ENCODE measurements around the gene TPRG1. TPM values are rescaled to one million over a fixed set of nuclear protein-coding genes. Genes with fewer than 3 reads are reported as not detected.
A peak's percentile ranks its signal among the peaks of the same experiment; 100 is the strongest.

The TPRG1 gene
- total RNA-seq, 1 experiment from 2014 or later, result 0.42 TPM

- no peak for DNase-seq (ENCODE audit: low read depth)
These were observed 183.3 kb downstream of the TPRG1 start for GRCh38 chr3:189355115-189355480.

GRCh38 chr3:189355481-189356201 is 183.9 kb downstream of the TPRG1 start:
- peak; percentile 91 for DNase-seq (ENCODE audit: low read depth)

GRCh38 chr3:189360291-189360690 is 188.5 kb downstream of the TPRG1 start:
- no peak for DNase-seq (ENCODE audit: low read depth)

- no peak for DNase-seq (ENCODE audit: low read depth)
These were observed 189.5 kb downstream of the TPRG1 start for GRCh38 chr3:189361103-189361835.

- peak; percentile 55 for DNase-seq (ENCODE audit: low read depth)
These were observed 192.0 kb downstream of the TPRG1 start for GRCh38 chr3:189363590-189364255.

GRCh38 chr3:189365609-189366564 is 194.1 kb downstream of the TPRG1 start:
- peak; percentile 15 for DNase-seq (ENCODE audit: low read depth)

GRCh38 chr3:189368384-189368783 is 196.6 kb downstream of the TPRG1 start:
- no peak for DNase-seq (ENCODE audit: low read depth)

- DNase-seq (ENCODE audit: low read depth), result peak; percentile 35
These were observed 197.9 kb downstream of the TPRG1 start for GRCh38 chr3:189369636-189370035.

GRCh38 chr3:189372243-189372642 is 200.5 kb downstream of the TPRG1 start:
- no peak for DNase-seq (ENCODE audit: low read depth)
